GM18858 (cell line): ENCODE measurements around the gene MFSD1.
"Not testable (repeated sequence)": the region's sequence is repeated elsewhere in the genome, so short reads cannot be mapped to it uniquely, and the experiment has no call there.

Source experiments
- ATAC-seq: cut with Tn5 transposase; IDR thresholded peaks from one replicate; pipeline ENCODE4 v1.9.1; 2021; ENCODE audit not compliant: unreplicated experiment

MFSD1 gene

DNA sequence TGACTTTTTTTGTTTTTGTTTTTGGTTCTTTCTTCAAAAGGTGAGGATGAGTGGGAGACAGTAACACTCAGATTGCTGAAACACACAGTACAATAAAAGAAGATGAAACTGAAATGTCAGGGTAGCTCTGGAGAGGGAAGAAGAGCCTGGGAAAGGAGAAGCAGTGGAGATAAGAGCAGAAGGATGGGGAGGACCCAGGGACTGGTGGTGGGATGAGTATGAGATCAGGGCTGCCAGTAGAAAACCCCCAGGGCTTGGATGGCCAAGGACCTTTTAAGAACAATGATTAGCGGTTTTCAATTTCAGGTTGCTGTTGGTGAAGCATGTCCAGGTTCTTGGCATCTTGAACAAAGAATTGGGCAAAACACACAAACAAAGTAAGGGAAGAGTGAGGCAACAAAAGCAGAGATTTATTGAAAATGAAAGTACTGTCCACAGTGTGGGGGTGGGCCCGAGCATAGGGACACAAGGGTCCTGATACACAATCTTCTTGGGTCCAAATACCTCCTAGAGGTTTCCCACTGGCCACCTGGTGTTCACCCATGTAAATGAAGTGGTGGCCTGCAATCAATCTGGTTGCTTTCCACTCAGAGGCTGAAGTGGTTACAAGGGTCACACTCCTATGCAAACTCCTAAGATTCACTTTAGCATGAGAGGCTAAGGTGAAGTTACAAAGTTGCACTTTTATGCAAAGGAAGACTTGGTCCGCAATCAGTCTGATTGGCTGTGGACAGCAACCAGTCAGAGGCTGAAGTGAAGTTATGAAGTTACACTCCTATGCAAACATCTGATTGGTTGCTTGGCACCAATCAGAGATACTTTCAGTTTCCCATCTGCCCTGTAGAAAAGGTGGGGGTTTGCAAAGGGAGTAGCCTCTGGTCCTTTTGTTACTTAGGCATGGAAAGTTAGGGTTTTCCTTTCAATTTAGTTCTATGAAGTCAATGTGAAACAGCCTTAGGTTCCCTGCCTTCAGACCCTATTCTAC, 26.1 kb upstream of the MFSD1 start:
- ATAC-seq: no peak

DNA sequence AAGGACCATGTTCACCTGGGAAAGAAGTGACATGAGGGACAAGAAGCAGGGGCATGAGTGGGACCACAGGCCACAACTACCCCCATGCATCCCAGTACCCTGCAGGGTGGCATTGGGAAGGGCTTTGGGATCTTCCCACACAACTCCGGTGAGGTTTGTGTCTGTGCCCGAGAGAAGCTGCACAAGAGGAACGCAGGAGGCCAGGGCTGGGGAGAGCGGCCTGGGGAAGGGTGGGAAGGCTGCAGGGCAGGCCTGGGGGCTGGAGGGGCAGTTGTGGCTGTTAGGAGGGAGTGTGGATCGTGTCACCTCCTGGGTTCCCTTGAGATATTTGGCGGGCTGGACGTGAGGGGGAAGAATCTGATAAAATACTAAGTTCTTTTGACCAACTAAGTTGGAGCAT, 25.3 kb upstream of the MFSD1 start:
- ATAC-seq: no peak

DNA sequence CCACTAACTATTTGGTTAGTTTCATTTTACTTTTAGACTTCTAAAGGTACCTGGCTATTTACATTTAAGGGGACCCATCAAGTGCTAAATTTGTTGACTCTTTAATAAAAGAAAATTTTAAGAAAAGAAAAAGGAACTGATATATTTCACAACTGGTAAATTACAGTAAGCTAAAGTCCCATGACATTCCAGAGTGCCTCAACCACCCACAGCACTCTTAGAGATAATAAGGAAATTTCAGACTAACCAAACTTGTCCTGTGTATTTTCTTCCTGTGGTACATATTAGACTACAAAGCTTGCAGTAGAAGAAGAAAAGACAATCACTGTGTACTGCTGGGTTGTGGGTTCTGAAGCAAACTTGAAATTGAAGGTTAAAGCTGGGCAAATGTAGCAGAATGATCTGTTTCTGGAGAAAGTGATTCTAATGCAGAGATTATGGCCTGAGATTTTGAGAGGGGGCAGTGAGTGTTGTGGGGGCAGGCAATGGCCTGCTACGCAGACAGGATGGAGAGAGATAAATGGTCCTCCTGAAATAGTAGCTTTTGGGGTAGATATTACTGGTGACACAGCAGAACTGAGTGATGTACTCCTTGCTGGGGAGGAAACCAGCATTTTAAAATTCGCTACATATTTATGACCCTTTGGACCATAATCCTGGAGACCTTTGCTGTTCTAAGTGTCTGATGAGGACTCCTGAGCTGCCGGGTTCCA, 24.5 kb upstream of the MFSD1 start:
- ATAC-seq: no peak

DNA sequence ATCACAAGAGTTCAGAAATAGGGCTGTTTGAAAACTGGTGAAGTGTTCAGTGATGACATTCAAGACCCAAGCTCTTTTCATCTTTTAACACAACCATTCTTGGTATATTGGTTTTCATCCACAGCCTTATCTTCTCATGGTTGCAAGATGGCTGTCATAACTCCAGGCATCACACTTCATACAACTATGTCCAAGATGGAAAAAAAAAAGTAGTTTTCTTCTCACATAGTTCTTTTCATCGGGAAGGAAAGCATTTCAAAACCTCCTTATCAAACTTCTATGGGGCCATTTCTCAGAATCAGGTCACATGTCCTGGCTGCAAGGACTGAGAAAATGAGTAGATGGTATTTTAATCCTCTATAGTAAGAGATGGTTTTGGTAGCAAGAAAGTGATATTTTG, 21.1 kb upstream of the MFSD1 start:
- ATAC-seq: no peak

DNA sequence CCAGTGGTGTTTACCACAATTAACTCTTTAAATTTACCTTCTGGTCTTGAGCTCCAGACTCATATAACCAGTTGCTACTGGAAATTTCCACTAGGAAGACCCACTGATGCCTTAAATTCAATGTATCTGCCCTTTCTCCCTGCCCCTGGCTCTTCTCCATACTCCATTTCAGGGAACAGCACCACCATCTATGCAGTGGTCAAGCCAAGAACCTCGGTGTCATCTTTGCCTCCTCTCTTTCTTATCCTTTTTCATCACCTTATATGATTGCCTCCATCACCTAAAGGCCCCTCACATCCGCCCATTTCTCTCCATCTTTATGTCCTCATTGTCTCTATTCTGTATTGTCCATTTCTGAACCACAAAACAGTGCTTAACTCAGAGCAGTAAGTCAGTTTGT, 20.7 kb upstream of the MFSD1 start:
- ATAC-seq: no peak

DNA sequence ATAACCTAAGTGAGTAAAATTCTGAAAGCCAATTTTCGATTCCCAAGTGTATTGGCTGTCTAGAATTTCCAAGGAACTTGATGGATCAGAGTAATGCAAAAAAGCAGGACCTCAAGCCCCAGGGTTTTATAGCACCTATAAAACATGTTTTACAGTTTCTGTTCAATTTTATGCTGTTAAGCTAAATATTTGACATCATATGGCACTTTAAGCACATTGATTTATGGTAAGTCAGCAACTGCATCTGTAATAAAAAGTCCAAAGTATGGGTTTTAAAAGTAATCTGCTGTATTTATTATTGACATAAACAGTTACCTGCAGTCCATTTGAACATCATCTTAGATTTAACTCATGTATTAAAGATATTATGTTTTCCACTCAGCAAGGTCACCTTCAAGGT, 20.0 kb upstream of the MFSD1 start:
- no peak for ATAC-seq

DNA sequence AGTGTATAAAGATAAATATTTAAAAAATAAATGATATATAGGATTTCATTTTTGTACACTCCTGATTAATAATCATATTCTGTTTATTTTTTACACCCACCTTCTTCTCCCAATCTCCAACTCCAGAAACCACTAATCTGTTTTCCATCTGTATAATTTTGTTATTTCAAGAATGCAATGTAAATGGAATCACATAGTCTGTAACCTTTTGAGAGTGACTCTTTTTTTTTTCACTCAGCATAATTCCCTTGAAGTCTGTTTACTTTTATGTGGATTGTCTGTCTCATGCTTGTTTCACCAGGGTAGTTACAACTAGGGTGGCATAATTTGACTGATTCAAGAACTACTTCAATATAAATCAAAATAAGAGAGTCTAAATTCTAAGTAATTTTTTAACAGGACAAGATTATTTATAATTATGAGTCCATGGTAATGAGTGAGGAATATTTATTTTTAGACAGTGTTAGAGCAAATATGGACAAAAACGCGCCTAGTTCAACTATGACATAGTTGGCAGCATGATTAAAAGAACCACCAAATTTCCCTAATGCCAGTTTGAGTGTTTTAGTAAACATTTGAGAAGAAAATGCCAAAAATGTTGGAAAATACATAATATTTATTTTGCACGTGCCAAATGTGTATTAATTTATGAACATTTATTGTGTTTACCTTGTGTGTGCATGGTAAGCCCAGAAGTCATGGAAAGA, 19.4 kb upstream of the MFSD1 start:
- ATAC-seq: no peak

DNA sequence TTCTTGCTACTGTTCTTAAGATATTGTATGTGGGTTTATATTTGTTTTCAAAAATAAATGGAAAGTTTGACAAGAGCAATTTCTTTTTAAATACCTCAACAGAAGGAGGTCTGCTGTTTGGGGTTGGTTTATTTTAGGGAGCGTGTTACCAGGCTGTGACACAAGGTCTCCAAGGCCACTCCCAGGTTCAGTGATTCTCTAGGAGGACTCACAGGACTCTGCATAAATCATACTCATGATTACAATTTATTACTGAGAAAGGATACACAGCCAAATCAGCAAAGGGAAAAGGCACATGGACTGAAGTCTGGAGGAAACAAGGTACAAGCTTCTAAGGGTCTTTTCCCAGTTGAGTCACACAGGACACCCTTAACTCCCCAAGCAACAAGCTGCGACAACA, 18.8 kb upstream of the MFSD1 start:
- ATAC-seq: no peak

DNA sequence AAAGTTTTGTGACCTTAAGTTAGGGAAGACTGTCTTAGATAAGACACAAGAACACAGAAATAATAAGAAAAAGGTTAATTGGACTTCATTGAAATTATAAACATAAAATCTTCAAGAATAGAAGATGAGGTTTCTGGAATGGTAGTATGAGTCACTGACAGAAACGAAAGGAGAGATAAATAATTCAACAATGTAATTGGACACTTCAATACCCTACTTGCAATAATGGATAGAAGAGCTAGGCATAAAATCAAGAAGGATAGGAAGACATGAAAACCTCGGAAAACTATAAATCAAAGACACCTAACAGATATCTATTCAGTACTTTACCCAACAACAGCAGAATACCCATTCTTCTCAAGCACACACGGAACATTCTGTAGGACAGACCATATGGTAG, 15.9 kb upstream of the MFSD1 start:
- no peak for ATAC-seq

DNA sequence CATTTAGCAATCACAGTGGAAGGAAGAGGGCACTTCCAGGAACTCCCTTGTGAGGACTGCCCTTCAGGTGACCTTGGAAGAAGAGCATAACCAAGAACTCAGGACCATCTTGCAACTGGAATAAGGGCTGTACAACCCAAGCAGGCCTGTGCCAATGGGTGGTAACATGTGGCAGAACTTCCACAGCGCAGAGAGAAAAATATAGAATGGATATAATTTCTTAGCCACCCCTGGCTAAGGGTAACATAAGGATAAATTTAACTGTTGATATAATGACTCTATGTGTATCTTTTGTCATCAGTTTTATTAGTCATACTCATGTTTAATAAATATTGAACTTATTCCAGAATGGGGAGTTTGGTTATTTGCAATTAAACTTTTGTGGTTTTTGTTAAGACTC, 13.4 kb upstream of the MFSD1 start:
- no peak for ATAC-seq

DNA sequence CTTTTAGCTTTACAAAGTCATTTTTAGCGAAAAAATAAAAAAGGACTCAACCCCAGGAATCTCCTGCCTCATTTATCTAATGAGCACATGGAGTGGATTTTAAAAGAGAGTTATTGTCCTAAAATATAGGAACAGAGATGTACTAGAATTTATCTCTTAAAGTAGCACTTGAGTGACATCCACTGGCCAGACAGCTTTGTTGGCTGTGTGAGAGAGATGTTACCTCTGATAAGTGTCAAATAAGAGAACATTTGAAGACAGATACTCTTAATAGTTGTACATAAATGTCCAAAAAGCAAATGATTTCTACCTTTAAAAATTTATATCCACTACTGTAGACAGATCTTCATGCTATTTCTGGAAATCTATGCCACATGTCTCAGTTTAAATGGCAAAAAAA, 12.3 kb upstream of the MFSD1 start:
- no peak for ATAC-seq

DNA sequence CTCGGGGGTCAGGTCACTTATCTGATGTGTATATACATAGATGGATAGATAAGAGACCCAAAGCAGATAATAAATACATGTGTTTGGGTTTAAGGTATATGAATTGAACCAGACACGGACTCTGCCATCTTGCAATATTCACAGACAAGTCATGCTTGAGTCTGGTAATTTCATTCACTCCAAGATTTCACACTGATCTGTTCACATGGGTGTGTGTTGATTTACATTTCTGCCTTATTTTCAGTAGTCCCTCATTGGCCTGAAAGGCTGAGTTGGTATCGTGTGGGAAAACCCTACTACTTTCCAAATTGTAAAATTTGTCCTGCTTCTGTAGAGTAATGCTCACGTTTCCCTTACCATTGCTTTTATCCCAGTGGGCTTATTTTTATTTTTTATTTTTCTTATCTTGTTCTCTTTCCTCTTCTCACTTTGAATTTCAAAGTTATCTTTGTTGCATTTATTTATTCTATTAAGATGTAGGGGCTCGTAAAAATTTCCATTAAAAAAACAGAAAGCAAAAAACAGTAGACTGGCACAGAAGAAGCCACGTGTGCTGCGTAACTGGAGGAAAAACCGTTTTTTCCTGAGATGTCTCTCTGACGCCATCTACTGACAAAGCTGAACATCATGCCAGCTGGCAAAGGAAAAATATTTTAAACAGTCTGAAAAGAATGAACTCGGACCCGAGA, 10.8 kb upstream of the MFSD1 start:
- peak; percentile 76 for ATAC-seq

DNA sequence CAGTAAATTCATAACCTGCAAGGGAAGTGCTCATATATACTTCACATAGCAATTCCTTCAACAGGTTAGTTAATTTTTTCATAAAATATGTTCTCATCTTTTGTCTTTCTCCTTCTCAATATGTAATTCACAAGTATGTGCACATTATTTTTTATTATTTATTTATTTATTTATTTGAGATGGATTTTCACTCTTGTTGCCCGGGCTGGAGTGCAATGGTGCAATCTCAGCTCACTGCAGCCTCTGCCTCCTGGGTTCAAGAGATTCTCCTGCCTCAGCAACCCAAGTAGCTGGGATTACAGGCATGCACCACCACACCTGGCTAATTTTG, 10.3 kb upstream of the MFSD1 start:
- not testable (repeated sequence) for ATAC-seq

DNA sequence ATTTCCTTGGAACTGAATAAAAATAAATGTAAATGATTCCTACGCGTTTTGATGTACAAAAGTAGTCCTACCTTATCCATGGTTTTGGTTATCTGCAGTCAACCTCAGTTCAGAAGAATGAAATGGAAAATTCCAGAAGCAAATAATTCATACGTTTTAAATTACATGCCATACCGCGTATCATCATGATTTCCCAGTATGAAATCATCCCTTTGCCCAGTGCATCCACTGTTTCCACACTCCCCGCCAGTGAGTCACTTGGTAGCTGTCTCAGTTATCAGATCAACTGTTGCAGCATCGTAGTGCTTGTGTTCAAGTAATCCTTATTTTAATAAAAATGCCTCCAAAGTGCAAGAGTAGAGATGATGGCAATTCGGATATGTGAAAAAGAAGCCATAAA, 9.1 kb upstream of the MFSD1 start:
- no peak for ATAC-seq

DNA sequence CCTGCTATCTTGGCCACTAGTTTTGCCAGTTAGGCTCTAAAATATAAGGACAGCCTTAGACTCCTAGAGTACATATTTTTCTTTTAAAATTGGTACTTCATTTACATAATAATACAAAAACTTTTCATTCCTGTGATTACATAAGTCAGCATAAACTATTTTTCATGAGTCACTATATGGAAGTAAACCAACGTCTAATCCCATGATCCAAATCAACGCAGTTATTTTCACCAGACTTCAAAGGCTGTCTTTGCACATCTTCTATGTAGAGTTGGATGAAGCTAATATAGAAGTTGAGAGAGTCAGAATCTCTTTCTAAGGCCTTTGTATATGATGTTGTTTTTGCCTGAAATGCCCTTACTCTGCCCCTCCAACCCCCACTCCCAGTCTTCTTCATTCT, 7.6 kb upstream of the MFSD1 start:
- ATAC-seq: no peak

DNA sequence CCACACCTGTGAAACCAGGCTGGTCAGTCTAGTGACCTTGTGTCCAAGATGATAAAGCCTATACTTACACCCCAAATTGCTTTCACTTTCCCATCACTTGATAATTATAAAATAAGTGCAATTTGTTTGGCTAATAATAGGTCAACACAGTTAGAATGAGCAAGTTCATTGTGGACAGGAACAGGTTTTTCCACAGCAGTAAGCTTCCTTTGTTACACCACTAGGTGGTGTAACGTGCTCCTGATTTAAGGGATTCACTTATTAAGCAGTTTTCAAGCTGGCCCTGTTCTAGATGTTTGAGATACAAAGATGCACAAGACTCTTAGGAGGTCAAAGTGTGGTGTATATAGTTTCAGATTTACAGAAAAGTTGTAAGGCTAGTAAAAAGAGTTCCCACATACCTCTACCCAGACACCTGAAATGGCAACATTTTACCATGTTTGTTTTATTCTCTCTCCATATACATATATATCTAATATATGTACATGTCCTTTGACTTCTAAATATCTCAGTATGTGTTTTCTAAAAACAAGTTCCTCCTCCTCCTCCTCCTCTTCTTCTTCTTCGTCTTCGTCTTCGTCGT, 6.8 kb upstream of the MFSD1 start:
- no peak for ATAC-seq

DNA sequence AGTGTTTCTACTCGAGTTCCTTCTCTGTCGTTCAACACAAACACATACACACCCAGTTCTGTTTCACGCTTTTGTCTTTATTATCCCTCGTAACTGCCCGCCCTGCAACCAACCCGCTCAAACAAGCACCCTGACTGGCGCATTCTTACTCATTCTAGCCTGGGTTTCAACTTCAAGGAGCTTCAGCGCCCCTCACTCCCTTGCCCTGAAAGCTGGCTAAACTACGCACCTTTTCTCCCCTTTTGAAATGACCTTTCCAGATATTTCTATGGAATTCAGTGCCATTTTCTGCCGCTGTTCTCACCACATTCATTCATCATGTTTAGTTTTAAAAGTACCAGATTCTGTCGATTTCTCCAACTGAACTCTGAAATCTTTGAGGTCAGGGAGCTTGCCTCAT, 653 bp upstream of the MFSD1 start:
- ATAC-seq: no peak

DNA sequence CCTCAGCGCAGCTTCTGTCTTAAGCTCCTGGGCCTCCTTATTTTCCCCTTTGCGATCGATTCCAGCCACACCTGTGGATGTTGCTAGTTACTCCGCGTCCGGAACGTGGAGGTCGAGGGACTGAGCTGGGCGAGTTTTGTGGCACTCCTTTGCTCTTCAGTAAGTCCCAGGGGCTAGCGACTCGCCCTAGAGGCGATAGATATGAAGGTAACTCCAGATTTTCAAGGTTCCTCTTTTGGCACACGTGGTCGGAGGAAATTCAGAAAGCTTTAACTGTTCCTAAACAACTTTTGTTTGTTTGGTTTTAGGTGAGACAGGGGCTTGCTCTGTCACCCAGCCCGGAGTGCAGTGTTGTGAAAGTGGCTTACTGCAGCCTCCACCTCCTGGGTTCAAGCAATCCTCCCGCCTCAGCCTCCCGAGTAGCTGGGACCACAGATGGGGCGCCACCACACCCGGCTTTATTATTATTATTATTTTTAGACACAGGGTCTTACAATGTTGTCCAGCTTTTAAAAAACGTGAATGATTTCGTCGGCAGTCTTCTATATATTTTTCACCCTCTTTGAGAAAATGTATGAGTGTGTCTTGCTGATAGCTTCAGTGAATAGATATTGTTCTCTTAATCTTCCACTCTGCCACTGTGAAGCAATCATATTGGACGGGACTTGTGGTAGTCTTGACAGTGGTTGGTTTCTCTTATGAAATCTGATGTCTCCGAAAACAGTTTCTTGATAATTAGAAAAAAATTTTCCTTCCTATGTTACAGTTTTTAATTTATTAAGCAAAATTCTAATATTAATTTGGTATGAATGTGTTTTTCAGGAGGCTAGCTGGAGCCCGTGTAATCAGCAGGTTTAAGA, 785 bp downstream of the MFSD1 start:
- peak; percentile 21 for ATAC-seq

DNA sequence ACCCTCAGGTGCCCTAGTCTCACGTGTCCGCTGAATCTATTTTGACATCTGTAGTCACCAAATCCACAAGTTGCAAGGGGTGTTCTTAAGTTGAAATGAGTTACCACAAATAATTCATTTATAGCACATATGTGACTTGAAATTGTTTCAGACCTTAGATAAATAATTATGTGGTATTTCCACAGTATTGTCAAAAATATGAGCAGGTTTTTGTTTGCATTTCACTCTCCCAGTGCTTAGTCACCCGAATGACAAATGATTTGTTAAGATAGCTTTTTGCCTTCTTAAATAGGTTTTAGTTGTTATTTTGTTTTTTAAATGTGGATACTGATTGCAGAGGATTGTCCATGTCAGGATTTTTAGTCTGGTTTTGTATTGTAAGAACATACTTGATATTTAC, 2.6 kb downstream of the MFSD1 start:
- ATAC-seq: no peak

DNA sequence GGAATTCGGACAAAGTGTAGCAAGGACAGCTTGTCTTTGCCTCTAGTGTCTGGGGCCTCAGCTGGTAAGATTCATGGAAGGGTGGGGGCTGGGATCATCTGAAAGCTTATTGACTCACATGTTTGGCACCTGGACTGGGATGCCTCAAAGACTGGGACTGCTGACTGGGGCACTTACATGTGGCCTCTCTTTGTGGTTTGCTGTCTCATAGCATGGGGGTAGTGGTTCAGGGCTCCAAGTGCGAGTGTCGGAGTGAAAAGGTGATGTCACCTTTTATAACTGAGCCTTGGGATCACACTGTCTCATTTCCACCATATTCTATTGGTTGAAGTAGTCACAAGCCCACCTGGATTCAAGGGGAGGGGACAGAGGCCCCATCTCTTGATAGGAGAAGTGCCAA, 6.8 kb downstream of the MFSD1 start:
- ATAC-seq: no peak
